SU-DHL-6 (cell line): ENCODE data around the gene DTWD1.

Source experiments
- EZH2phosphoT487 ChIP-seq: fragments of 200-600 bp; sonication (generic), shearing (Covaris generic); conservative IDR thresholded peaks from 2 replicates; pipeline ENCODE4 v1.6.1; 2018; ENCODE audit warnings: mild to moderate bottlenecking, antibody characterized with exemption, low read length, moderate library complexity, mixed read lengths
- TF ChIP-seq, protein P1 (sequence below): fragments of 200-600 bp; sonication (generic); IDR thresholded peaks from one replicate; pipeline ENCODE4 v1.5.1; 2017; ENCODE audit warnings: antibody characterized with exemption, mild to moderate bottlenecking, low read length, moderate library complexity; ENCODE audit not compliant: insufficient read depth, poor library complexity, severe bottlenecking

DNA sequence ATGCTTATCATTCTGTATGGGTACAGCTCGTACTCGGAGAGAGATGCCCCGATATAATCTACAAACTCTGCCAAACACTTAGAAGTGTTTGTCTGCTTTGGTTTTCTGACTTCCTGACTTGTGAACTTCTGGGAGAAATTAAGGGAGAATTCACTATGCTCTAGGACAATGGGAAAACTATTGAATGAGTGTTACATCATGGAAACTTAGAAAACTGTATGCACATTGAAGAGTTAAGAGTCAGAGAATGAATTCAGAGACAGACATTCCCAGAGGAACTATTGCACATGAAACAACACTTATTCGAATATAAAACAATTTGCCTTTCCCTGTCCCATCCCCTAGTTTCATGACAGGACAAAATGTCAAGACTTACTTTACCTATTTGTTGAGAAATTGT is 57.8 kb downstream of the DTWD1 start:
- TF ChIP-seq, protein P1, sequence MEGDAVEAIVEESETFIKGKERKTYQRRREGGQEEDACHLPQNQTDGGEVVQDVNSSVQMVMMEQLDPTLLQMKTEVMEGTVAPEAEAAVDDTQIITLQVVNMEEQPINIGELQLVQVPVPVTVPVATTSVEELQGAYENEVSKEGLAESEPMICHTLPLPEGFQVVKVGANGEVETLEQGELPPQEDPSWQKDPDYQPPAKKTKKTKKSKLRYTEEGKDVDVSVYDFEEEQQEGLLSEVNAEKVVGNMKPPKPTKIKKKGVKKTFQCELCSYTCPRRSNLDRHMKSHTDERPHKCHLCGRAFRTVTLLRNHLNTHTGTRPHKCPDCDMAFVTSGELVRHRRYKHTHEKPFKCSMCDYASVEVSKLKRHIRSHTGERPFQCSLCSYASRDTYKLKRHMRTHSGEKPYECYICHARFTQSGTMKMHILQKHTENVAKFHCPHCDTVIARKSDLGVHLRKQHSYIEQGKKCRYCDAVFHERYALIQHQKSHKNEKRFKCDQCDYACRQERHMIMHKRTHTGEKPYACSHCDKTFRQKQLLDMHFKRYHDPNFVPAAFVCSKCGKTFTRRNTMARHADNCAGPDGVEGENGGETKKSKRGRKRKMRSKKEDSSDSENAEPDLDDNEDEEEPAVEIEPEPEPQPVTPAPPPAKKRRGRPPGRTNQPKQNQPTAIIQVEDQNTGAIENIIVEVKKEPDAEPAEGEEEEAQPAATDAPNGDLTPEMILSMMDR: no peak
- TF ChIP-seq EZH2phosphoT487: no peak
